GM18505 (cell line): ENCODE data around the gene ANKK1.

ENCODE experiments used
- ATAC-seq: cut with Tn5 transposase; IDR thresholded peaks from one replicate; pipeline ENCODE4 v1.9.1; 2021; ENCODE audit not compliant: unreplicated experiment
- POLR2A ChIP-seq: IDR thresholded peaks from 4 replicates; pipeline ENCODE4 v1.6.1; 2011; ENCODE audit warnings: borderline replicate concordance; ENCODE audit not compliant: insufficient read depth, insufficient read length; ENCODE audit errors: extremely low read depth

Gene ANKK1

DNA sequence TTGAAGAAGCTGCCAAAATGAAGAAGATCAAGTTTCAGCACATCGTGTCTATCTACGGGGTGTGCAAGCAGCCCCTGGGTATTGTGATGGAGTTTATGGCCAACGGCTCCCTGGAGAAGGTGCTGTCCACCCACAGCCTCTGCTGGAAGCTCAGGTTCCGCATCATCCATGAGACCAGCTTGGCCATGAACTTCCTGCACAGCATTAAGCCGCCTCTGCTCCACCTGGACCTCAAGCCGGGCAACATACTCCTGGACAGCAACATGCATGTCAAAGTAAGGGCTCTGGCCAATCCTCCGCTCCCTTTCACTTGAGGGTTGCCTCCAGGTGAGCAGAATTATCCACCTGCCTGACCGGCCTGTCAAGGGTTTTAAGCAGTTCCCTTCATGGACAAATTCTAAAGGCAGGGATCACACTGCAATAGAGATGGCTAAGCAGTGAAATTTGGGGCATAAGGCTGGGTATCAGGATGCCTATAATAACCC, 6.0 kb downstream of the ANKK1 start:
- no peak for ATAC-seq

DNA sequence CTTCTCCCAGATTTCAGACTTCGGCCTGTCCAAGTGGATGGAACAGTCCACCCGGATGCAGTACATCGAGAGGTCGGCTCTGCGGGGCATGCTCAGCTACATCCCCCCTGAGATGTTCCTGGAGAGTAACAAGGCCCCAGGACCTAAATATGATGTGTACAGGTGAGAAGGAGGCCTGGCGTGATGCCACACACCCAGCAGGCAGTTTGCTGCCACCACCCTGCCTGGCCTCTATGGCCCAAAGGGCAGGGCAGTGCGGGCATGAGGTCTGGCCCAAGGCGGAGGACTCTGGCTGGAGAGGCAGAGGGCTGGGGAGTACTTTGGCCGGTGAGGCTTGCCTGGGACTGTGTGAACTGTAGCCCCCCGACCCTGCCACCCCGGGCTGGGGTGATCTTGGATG, 7.3 kb downstream of the ANKK1 start:
- no peak for ATAC-seq
- TF ChIP-seq POLR2A = no peak

More for the DNA sequence above, 6.0 kb downstream of the ANKK1 start:
- no peak for TF ChIP-seq POLR2A

GRCh38 chr11:113395782-113396336, 8.3 kb downstream of the ANKK1 start:
- TF ChIP-seq POLR2A = no peak
- ATAC-seq = no peak

DNA sequence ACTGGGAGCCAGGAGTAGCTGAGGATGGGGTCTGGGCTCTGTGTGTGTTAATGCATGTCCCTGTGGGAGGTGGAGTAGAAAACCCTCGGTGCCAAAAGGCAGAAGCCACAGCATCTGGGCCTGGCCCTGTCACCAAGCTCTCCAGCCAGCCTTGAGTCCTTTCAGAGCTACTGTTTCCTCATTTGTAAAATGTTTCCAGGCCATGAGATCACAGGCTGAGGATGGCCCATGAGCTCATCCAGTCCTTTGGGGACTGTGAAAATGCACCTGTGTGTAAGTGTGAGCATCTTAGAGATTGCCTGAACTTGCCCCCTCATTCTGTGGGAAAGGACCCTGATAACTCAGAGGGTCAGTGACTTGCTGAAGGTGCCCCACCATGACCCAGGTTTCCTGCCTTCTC, 9.1 kb downstream of the ANKK1 start:
- no peak for TF ChIP-seq POLR2A
- no peak for ATAC-seq

GRCh38 chr11:113397212-113397611, 9.6 kb downstream of the ANKK1 start:
- no peak for ATAC-seq
- TF ChIP-seq POLR2A = no peak

- ATAC-seq = no peak
- TF ChIP-seq POLR2A = no peak
Measured at GRCh38 chr11:113397821-113398220, 10.2 kb downstream of the ANKK1 start.

GRCh38 chr11:113398669-113399430, 11.3 kb downstream of the ANKK1 start:
- no peak for TF ChIP-seq POLR2A
- no peak for ATAC-seq

- no peak for ATAC-seq
- TF ChIP-seq POLR2A = no peak
Measured at GRCh38 chr11:113400631-113401230, 13.2 kb downstream of the ANKK1 start.

- no peak for TF ChIP-seq POLR2A
- ATAC-seq = no peak
Measured at GRCh38 chr11:113401718-113402117, 14.1 kb downstream of the ANKK1 start.

DNA sequence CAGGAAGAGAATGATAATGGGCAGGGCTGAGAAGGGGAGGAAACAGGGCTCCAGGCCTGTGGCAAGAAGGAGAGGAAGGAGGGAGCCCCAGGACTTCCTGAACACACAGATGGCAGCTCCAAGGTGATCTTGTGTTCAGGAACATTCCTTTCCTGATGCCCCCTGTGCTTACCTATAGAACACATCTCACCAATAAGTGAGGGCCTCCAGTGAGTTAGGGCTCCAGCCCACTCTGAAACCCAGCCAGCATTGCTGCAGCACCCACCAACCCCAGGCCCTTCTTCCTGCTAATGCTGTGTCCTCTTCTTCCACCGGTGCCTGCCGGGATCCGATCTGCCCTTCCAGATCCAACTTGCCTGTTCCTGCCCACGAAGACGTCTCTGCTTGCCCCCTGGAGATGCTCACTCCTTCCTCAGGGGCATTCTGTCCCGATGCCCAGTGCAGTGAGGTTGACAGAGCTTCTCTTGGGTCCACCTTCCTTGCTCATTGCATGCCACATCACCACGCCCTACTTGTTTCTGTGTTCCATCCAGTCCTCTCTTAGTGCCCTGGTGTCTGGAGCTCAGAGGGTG, 17.4 kb downstream of the ANKK1 start:
- TF ChIP-seq POLR2A = no peak
- no peak for ATAC-seq

DNA sequence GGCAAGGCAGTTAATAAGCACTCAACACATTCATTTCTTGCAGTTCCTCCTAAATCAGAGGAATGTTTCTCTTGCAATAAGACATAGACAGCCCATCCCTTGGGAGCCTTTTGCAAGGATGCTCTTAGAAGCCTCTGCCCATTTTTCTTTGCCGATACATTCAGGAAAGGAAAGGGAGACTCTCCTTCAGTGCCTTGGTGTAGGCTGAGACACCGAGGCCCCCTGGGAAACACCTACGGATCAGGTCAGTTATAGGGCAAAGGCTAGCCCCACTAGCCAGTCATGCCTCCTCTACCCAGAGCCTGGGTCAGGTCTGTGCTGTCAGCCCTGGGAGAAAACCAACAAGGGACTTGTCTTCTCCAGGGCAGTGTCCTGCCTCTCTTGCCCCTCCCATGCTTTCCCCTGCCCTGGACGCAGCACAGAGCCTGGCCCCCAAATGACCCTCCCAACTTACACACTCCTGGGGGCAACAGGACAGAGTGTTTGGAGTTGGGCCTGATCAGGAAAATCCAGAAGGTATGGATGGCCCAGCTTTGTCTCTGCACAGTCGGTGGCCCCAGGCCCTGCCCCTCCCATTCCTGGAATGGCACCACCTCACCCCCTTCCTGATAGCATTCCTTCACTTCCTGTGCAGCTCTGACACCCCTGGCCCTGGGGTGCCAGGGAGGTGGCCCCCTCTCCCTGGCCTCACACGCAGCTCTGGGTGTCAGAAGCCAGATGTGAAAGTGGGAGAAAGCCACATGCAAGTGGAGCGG, 18.3 kb downstream of the ANKK1 start:
- TF ChIP-seq POLR2A = no peak
- ATAC-seq = no peak

GRCh38 chr11:113407163-113407562, 19.6 kb downstream of the ANKK1 start:
- ATAC-seq = no peak
- no peak for TF ChIP-seq POLR2A

DNA sequence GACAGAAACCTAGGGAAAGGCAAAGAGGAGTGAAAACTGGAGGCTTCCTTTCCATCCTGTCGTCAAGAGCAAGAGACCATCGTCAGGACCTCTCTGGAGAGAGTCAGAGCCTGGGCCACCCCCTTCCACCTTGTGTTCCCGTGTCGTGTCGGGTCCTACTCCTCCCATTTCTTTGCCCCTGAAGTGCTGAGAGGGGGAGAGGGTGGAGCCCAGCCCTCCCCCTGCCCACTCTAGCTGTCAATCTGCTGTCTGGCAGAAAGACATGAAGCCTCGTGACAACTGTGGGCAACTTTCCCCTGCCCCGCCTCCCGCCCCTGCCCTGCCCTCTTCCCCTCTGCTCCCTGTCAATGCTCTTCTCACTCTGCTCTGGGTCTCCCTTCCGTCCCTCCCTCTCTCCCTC, 20.6 kb downstream of the ANKK1 start:
- no peak for ATAC-seq

More for the DNA sequence above, 20.6 kb downstream of the ANKK1 start:
- no peak for TF ChIP-seq POLR2A
